SIG-M5 (cell line): ENCODE measurements around the gene CAPZB.
"Not testable (repeated sequence)": the region's sequence is repeated elsewhere in the genome, so short reads cannot be mapped to it uniquely, and the experiment has no call there.

Experiments used
- DNase-seq: peaks from one replicate; lab custom pipeline; 2025; lab: John Stamatoyannopoulos, UW

CAPZB gene

DNA sequence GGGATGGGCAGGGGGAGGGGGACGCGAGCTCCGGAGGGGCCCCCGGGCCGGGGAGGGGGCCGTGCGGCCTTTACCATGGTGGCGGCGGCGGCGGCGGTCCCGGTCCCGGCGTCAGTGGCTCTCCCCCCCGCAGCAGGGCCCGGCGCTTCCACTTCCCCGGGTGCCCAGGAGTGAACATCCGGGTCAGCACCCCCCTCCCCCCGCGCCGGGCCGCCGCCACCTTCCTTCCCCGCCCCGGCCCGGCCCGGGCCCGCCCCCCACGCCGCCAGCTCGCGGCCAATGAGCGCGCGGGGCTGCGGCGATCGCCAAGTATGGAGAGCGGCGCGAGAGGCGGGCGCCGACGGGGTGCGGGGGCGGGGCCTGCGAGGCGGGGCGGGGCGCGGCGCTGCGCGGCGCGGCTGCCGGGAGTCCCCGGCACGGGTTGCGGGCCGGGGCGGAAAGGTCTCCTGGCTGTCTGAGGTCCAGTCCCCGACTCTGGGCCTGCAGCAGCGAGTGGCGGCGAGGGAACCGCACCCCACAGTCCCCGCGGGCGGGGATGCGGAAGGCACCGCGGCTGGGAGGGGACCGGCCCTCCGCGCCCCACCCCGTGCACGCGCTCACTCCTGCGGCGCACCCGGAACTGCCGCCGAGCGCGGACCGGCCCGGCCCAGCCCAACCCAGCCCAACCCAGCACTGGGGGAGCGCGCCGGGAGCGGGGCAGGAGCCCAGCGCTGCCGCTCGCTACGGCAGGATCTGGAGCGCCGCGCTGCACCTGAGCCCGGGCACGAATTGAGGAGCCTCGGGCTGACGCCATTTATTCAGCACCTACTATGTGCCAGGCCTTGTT is at the start of gene CAPZB:
Gene CAPZB, minus strand, starts transcription at position 178 of the 826 bp plus-strand sequence. Its CDS starts 101 bp downstream, at position 77.
- DNase-seq = no peak

DNA sequence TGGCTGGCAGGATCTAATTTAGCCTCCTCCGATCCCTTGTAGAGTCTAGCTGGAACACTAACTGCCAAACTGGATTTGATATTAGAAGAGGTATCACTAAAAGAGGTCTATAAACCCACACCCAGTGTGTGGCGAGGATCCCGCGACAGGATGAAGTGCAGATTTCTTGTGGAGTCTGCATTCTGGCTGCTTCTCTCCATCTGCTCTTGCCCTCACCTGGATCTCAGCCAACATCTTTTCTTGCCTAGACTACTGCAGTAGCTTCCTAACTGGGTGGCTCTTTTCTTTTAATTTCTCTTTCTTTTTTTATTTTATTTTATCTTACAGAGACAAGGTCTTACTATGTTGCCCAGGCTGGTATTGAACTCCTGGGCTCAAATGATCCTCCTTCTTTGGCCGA is 48.9 kb upstream of the CAPZB start:
- DNase-seq = no peak

DNA sequence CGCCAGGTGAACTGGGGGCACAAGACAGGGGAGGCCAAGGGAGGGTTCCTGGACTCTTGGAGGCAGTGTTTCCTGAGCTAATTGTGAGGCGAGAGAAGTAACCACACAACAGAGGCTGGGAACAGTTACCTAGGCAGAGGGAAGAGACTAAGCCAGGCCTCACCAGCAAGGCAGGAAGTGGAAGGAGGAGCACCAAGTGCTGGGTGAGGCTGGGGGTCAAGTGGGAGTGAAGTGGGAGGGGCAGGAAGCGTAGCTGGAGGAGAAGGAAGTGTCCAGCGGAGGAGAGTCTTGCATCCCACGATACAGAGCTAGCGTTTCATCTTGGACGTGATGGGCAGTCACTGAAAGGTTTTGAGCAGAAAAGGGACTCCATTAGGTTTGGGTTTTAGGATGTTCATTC is 48.3 kb upstream of the CAPZB start:
- DNase-seq = no peak

DNA sequence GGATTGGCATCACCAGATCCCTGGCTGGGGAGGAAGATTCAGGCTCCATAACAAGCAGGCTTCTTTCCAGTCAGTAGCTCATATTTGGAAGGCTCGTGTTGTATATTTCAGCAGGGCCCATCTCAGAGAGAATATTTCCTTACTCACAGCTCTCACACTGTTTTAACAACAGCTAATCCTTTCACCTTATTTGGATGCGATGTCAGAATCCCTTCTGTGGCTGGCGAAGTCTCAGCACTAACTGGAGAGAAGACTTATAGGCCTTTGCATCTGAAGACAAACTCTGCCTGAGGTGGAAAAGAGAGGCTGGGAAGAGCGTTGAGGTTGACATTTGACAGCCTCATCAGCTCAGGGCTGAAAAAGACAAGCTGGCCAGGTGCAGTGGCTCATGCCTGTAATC is 47.2 kb upstream of the CAPZB start:
- DNase-seq = no peak

DNA sequence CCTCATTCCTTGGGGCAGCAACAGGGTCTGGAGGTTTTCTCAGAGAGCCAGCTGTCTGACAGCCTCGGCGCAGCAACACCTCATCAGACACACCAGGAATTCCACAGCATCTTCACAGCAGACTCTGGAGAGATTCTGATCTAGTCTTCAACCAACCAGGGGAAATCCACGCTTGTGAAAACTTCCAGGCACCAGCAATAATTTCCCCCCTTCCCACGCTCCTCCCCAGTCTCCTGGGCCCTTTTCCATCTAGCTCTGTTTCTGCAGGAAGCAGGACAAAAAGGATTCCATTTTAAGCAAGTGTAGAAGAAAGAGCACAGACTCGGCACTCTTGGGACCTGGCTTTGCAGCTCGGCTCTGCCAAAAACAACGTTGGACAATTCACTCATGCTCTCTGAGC is 44.3 kb upstream of the CAPZB start:
- DNase-seq = no peak

DNA sequence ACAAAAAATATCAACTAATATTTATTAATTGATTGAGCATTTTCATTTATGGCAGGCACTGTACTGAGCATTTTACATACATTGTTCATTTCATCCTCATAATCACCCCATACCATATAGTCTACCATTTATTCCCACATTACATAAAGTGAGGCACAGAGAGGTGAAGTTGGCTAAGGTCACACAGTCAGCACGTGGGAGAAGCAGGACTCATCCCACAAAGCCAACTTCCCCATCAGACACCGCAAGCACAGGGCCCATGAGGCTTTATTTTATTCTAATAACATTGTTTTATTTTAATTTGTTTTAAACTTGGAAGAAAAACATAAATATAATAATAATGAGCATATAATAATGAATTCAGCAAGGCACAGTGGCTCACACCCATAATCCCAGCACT is 43.1 kb upstream of the CAPZB start:
- no peak for DNase-seq

DNA sequence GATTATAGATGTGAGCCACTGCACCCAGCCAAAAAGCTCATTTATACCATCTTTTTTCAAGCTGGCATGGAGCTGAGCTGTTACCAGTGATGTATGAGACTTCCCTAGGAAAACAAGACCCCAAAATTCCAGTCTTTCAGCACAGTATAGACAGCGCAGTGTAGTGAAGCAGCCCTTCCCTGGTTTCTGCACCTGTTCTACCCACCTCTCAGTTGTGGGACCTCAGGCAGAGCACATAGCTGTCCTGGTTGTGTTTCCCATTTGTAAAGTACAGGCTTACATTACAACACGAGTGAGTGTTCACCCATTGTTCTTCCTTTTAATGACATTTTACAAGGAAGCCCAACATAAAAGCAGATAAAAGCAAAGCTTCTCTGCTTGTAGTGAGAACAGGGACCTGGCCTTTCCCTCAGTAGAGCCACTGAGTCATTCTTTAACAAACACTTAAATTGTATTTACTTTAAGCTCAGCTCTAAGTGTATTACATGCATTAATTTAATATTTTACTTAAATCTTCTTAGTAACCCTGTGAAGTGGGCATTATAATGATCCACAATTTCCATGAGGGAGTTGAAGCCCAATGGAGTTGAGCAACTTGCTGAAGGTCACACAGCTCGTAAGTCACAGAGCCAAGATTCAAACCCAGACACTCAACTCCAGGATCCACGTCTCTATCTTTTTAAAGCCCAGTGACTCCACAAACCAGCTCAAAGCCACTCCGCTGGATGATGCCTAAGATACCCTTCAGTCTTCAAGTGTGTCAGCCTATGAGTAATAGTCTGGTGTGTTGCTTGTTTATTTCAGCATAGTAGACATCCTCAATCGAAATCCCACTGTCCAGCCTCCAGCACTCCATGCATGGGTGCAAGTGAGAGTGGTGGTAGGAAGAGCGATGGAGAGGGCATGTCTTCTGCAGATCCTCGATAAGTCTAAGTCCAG is 40.5 kb upstream of the CAPZB start:
- DNase-seq = no peak

DNA sequence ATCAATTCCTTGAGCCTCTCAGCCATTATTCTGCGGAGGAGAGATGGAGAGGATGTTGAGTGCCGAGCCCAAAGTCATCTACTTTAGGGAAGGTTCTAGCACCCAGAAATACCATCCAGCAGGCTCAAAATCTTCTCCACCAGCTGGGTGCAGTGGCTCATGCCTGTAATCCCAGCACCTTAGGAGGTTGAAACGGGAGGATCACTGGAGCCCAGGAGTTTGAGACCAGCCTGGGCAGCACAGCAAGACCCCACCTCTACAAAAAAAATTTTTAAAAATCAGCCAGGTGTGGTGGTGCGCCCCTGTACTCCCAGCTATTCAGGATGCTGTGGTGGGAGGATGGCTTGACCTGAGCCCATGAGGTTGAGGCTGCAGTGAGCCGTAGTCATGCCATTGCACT is 39.5 kb upstream of the CAPZB start:
- no peak for DNase-seq

DNA sequence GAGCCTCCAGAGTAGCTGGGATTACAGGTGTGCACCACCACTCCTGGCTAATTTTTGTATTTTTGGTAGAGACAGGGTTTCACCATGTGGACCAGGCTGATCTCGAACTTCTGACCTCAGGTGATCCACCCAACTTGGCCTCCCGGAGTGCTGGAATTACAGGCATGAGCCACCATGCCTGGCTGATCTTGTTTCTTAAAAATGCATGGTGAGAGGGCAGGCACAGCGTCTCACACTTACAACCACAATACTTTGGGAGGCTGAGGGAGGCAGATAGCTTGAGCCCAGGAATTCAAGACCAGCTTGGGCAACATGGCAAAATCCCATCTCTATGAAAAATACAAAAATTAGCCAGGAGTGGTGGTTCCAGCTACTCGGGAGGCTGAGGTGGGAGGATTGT is 37.2 kb upstream of the CAPZB start:
- DNase-seq = not testable (repeated sequence)

DNA sequence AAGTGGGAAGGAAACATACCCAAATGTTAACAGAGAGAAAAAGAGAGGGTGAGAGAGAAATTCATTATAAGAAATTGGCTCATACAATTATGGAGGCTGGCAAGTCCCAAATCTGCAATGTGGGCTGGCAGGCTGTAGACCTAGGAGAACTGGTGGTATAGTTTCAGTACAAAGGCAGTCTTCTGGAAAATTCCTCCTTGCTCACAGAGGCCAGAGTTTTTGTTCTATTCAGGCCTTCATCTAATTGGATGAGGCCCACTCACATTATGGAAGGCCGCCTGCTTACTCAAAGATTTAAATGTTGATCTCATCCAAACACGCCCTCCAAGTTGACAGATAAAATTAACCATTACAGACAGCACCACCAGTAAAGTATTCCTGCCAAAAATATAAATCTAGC is 36.1 kb upstream of the CAPZB start:
- DNase-seq = no peak

DNA sequence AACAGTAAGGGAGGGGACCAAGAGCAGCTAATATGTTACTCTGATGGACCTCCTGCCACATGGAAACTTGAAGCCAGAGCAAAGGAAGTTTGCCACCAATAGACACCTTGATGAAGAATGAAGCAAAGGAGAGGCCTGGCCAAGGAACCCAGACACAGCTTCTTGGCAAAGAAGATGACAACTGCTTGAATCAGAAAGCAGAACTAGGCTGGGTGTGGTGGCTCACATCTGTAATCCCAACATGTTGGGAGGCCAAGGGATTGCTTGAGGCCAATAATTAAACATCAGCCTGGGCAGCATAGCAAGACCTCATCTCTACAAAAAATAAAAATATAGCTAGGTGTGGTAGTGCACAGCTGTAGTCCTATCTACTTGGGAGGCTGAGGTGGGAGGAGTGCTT is 31.7 kb upstream of the CAPZB start:
- DNase-seq = no peak

DNA sequence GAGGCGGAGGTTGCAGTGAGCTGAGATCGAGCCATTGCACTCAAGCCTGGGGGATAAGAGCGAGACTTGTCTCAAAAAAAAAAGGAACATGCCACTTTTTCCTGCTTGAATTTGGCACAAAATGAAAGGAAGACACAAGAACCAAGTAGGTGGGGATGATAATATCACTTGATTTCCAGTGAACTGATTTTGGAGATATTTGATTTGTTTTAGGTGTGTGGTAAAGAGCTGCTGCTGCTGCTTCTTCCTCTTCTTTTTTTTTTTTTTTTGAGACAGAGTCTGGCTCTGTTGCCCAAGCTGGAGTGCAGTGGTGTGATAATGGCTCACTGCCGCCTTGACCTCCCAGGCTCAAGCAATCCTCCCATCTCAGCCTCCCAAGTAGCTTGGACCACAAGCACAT is 29.9 kb upstream of the CAPZB start:
- no peak for DNase-seq

DNA sequence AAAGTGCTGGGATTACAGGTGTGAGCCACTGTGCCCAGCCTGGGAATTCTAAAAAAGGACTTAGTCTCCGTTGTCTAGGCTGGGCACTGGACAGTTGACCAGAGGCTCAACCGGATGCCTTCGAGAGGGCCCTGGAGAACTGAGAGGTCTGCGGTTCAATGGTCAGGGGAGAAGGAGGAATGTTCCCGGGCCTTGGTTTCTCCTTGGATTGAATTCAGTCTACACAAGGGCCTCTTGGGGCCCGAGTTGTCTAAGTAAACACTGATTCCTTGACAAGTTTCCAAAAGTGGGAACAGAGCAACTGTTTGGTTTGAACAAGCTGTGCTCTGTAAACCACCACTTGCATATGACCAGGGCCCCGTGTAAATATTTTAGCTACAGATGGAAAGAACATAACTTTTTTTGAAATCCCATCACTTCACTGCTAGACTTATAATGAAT is 29.1 kb upstream of the CAPZB start:
- no peak for DNase-seq

DNA sequence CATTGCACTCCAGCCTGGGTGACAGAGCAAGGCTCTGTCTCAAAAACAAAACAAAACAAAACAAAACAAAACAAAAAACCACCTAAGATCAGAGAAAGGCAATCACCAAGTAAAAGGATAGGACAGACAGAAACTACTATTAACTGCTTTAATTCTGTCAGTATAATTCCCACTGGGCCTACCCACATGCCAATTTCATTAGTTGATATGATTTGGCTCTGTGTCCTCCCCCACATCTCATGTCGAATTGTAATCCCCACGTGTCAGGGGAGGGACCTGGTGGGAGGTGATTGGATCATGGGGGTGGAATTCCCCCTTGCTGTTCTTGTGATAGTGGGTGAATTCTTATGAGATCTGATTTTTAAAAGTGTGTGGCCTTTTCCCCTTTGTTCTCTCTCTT is 27.2 kb upstream of the CAPZB start:
- DNase-seq = no peak

DNA sequence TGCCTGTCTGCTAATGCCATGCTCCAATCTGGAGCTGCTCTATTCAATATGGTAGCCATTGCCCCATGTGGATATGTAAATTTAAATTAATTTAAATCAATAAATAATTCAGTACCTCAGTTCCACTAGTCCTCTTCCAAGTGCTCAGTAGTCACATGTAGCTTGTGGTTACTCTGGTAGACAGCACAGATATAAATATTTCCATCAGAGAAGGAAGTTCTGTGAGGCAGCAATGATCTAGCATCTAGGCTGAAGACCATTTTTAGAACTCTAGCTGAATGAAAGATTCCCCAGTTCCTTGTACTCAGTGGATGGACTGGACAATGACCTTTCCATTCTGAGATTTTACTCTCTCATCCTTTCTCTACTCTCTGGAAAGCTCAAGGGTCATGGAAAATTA is 25.8 kb upstream of the CAPZB start:
- DNase-seq = no peak

DNA sequence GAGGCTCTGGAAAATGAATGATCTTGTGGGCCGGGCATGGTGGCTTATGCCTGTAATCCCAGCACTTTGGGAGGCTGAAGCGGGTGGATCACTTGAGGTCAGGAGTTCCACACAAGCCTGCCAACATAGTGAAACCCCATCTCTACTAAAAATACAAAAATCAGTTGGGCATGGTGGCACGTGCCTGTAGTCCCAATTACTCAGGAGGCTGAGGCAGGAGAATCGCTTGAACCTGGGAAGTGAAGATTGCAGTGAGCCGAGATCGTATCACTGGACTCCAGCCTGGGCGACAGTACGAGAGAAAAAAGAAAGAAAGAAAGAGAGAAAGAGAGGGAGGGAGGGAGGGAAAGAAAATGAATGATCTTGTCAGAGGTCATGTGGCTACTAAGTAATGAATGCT is 24.3 kb upstream of the CAPZB start:
- DNase-seq = not testable (repeated sequence)

DNA sequence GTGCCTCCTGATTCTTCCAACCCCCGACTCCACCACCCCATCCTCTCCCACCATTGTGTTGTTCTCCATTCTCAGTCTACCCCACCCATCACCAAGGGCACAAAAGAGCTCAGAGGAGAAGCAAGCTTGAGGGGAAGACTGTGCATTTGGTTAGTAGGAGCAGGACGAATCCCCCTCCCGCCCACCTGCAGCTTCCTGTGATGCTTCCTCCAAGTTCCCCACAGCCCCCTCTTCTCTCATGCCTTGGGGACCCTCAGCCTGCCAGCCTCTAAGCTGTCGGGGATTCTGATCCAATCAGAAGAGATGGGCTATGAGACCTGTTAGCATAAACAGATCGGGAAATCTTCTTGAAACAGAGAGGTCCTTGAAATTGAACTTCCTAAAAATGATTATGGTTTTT is 22.2 kb upstream of the CAPZB start:
- no peak for DNase-seq

DNA sequence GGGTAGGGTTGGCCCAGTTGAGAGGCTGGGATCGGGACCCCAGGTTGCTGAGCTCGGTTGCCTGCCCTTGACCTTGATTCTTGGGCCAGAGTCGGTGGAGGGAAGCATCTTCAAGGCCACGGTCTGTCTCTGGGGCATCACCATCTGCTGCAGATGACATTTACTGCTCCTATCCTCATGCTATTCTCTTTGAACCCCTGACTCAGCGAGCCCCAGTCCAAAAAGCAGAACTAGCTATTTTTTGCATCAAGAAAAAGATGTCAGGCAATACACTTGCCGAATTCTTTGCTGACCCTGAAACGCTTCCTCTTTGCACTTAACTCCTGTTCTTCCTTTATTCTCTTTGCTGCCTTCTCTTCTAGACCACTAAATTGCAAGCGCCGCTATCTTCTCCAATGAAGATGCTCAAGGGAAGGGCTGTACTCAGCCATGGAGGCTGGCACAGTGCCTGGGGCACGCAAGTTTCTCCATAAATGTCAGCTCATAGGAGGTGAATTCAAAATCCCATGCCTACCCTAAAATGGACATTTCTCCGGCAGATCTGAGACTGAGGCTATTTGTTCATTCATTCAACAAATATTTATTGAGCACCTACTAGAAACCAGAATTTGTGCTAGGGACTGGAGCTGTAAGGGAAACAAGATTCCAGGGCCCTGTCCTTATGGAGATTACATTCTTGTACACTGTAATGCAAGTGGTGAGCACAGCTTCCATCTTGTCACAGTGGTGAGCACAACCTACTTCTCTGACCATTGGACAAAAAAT is 20.5 kb upstream of the CAPZB start:
- DNase-seq = peak; percentile 80

DNA sequence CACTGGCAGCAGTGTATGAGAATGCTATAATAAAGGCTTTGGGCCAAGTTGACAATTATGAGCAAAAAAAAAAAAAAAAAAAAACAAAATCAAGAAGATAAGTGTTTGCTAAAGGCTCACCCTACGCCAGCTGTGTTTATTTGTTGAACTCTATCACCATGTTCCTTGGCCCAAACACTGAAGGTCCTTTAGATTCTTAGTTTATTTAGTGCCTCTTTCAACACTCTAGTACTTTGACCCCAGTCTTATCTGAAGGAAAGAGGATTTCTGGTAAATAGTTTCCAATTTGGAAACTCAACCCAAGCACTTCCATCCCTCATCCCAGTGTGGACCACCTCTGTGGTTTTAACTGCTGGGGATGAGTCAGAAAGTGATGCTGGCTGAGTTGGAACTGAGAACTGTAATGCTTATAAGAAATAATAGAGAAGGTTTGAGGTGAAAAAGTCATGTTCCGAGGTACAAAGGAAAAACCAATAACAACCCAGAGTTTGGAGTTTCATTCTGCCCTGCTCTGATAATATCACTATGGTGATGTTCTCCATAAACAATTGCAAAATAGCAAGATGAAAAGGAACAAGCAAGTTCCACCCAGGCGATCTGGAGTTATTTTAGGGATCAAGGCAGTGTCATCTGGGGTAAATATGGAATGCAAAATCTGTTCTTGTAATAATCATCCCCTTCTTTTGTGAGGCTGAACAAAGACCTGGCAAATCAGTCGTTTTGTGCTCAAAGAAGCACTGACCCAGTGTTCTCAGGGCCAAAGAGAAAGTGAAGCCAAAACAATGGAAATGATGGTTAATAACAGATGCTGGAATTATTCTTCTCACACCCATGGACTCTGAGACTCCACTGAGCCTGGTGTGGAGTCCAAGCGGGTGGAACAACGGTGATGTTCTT is 19.7 kb upstream of the CAPZB start:
- DNase-seq = no peak

DNA sequence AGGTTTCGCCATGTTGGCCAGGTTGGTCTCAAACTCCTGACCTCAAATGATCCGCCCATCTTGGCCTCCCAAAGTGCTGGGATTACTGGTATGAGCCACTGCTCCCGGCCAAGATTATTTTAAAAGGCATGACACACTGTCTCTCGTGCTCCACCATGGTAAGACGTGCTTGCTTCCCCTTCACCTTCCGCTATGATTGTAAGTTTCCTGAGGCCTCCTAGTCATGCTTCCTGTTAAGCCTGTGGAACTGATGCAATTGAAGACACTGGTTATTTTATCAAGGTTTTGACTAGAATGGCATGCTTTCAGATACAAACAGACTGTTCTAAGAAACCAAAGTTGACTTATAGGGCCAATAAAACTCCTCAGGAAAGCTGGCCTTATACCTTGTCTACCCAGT is 16.9 kb upstream of the CAPZB start:
- not testable (repeated sequence) for DNase-seq

DNA sequence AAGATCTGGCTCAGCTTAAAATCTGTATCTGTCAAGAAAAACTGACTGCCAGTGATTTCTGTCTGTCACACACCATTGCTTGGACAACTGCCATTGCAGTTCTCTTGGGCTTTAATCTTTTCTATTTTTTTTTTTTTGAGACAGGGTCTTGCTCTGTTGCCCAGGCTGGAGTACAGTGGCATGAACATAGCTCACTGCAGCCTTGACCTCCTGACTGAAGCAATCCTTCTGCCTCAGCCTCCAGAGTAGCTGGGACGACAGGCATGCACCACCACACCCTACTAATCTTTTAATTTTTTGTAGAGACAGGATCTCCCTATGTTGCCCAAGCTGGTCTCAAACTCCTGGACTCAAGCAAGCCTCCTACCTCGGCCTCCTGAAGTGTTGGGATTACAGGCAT is 14.5 kb upstream of the CAPZB start:
- not testable (repeated sequence) for DNase-seq
